Sigmoid colon (tissue), 4 donors: ENCODE measurements around the gene CD37.

Experiments
- CTCF ChIP-seq, 4 experiments: fragments of 450-650 bp in 3 of 4; fragments of 200-600 bp in 1 of 4; IDR thresholded peaks; one replicate each; pipeline ENCODE4 v1.5.1; 2016 to 2019; ENCODE audit warnings: antibody characterized with exemption in 4 of 4, mild to moderate bottlenecking in 3 of 4, moderate library complexity in 2 of 4
- EP300 ChIP-seq, 4 donors: sonication (generic); formaldehyde crosslinking; IDR thresholded peaks; one replicate each; pipeline ENCODE4 v1.6.1; 2017; ENCODE audit warnings: antibody characterized with exemption in 4 of 4
- POLR2A ChIP-seq, 2 donors: fragments of 450-650 bp; IDR thresholded peaks; one replicate each; pipeline ENCODE4 v1.6.1; 2016; ENCODE audit warnings: antibody characterized with exemption in 2 of 2, mild to moderate bottlenecking in 2 of 2, moderate library complexity in 2 of 2
- POLR2AphosphoS5 ChIP-seq, 4 donors: sonication (generic); formaldehyde crosslinking; IDR thresholded peaks; one replicate each; pipeline ENCODE4 v1.6.1; 2017; ENCODE audit warnings: antibody characterized with exemption in 4 of 4

- TF ChIP-seq EP300 (IDR thresholded peaks at IDR 0.05) = no peak
- no peak for TF ChIP-seq CTCF (IDR thresholded peaks at IDR 0.05)
- no peak for TF ChIP-seq POLR2AphosphoS5 (IDR thresholded peaks at IDR 0.05)
- no peak for TF ChIP-seq POLR2A (IDR thresholded peaks at IDR 0.05)
Measured at GRCh38 chr19:49316284-49316683, 18.9 kb upstream of the CD37 start.
